Measurements from ENCODE around the gene ARHGAP21.
"Not testable (repeated sequence)": the region's sequence is repeated elsewhere in the genome, so short reads cannot be mapped to it uniquely, and the experiment has no call there.

Gene ARHGAP21

DNA sequence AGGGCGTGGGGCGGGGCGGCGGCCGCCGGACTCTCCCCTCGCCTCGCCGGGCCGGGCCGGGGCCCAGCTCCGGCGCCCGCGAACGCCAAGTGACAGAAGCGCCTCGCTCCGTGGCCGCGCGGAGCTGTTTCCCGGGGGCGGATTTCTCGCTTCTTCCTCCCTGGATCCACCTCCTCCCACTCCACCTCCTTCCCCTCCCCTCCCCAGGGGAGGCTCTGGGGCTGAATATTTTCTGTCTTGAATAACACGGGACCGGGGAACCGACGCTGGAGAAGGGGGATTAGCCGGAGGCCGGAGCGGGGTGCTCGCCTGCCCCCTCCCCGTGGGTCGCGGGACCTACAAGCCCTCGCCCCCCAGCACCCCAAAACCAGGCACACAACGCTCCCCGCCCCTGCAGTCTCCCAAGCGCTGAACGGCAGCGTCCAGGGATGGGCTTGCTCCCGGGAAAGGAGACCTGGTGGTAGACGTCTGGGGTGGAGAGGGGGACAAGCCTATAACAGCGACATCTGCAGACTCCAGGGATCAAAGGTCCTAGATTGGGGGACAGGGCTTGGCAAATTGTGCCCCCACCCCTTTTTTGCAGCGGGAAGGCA, at the start of gene ARHGAP21:
TSS of gene ARHGAP21 (minus strand) at position 100 of the 593 bp plus-strand sequence. CDS start 1,988 bp downstream, outside the sequence.
- DNase-seq: no peak

DNA sequence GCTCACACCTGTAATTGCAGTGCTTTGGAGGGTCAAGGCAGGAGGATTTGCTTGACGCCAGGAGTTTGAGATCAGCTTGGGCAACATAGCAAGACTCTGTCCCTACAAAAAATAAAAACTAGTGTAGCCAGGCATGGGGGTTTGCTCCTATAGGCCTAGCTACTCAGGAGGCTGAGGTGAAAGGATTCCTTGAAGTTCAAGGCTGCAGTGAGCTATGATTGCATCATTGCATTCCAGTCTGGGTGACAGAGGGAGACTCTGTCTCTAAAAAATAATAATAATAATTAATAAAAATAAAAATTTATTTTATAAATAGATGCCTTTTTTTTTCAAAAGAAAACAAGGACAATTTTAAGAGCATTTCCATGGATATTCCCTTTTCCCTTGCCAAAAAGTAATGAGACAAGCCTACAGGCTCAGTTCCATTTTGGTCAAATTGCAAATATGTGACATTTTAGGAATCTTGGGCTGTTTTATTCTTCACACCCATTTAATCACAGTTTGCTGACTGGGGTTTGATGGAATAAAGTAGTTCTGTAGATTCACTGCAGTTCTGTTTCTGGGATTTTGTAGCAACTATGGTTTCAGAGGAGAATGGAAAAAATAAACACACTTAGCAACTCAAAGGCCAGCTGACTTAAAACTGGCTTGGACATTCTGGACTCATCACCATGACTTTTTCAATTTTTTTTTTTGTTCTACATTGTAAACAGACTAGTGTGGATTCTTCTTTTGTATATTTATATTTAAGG, 48.4 kb upstream of the ARHGAP21 start:
- DNase-seq: no peak

DNA sequence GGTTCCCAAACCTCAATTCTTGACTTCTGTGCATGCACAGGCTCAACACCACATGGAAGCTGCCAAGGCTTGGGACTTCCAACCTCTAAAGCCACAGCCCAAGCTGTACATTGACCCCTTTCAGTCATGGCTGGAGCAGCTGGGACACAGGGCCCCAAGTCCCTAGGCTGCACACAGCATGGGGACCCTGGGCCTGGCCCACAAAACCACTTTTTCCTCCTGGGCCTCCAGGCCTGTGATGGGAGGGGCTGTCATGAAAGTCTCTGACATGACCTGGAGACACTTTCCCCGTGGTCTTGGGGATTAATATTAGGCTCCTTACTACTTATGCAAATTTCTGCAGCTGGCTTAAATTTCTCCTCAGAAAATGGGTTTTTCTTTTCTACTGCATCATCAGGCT, 41.3 kb upstream of the ARHGAP21 start:
- not testable (repeated sequence) for DNase-seq

DNA sequence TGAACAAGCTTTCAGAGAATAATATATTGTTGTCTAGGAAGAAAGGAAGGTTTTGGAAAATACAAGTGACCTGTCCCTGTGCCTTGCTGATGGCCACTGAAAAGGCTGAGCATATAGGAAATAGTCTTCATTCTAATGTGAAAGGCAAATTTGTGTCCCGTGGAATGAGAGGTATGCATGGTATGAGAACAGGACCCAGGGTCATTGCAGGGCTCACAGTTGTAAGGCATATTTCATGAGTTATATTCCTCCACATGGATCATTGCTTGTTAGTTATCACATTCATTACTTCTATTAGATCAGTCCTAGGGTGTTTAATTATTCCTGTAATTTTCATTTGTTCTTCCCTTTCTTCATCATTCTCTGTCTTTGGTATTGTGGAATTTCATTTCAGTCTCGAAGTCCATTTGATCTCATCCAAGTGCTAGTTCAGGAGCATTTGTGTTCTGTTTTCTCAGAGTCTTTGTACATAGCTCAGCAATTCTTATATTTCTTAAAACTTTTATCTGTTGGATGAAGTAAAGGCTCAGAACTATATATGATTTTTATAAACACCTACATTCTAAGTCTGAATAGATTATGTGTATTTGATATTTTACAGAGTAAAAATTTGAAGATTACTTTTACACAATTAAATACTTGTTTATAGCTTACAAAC, 39.4 kb upstream of the ARHGAP21 start:
- DNase-seq: no peak

DNA sequence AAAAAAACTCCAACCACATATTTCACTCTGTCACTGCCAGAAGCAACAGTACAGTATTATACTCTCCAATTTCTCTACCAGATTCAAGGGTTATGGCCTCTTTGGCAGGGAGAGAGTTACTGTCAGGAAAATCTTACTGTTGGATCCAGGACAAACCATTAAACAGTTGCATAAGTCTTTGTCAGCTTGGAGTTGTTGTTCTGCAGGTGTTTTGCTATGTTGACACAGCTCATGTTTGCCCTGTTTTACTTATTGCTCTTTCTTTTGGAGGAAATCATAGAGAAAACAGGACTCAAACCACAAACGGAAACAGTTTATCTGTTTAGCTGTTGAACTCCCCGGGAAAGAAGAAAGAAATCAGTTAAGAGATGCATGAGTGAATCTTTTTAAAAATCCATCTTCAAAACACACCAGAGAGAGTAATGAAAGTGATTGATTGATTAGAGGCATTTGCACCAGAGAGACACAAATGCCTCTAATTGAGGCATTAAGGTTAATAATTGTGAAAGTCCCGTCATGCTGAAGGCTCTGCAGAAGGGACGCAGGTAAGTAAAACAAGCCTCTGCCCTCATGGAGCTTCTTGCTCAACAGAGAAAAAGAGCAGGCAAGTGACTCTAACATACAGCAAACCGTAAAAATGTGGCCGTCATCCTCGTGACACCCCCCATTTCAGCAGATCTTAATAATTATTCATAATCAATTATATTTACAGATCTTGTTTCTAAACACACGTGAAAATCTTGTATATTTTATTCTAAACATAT, 38.7 kb upstream of the ARHGAP21 start:
- no peak for DNase-seq

DNA sequence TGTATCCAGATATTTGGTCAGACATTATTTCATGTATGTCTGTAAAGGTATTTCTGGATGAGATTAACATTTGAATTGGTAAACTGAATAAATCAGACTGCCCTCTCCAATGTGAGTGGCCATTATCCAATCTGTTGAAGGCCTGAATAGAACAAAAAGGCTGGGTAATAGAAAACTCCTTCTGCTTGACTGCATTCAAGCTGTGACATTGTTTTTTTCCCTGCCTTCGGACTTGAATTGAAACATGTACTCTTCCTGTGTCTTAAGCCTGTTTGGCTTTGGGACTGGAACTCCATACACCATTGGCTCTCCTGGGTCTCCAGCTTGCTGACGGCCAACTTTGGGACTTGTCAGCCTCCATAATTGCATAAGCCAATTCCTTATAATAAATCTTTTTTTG, 36.0 kb upstream of the ARHGAP21 start:
- no peak for DNase-seq

DNA sequence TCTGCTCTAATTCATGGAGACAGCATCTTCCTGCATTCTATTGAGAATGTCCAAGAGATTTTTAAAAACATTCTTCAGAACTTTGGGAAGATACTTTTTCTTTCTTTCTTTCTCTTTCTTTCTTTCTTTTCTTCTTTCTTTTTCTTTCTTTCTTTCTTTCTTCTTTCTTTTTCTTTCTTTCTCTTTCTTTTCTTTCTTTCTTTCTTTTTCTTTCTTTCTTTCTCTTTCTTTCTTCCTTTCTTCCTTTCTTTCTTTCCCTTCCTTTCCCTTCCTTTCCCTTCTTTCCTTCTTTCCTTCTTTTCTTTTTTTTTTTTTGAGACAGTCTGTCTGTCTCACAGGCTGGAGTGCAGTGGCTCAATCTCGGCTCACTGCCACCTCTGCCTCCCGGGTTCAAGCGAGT, 34.6 kb upstream of the ARHGAP21 start:
- not testable (repeated sequence) for DNase-seq

DNA sequence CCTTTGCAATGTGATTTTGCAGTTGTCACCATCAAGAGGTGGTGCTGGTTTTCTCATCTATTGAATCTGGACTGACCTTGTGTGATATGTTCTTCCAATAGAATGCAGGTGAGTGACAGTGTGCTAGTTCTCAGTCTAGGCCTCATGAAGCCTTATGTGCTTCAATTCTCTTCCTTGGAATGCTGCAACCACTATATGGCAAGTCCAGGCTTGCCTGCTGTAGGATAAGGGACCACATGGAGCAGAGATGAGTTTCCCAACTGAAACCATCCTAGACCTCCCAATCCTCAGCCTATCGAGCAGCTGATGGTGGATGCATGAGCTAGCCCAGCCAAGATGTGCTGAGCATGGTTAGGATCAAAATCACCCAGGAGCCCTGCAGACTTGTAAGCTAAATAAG, 32.6 kb upstream of the ARHGAP21 start:
- no peak for DNase-seq

DNA sequence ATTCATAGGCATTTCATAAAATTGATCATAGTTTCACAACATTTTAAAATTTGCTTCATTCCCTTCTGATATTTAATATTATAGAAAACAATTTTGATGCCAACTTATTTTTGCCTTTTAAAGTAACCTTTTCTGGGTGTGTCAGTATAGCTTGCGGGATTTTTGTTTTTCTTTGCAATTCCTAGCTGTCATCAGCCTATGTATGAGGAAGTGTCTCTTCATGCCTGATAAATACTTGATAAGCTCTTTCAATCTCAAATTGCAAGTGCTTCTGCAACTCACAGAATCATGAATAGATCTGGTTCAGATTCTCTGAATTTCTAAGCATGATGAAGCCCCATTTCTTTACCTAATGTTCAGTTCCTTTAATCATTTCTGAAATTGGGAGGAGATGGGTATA, 28.0 kb upstream of the ARHGAP21 start:
- no peak for DNase-seq

DNA sequence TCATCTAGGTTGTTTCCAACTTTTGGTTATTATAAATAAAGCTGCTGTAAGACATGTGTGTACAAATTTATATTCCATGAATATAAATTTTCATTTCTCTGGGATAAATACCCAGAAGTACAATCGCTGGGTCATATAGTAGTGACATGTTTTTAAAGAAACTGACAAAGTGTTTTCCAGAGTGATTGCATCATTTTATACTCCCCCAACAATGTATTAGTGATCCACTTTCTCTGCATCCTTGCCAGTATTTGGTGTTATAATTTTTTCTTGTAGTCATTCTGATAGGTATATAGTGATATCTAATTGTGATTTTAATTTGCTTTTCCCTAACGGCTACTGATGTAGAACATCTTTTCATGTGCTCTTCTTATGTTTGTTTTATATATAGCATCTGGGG, 27.0 kb upstream of the ARHGAP21 start:
- no peak for DNase-seq

DNA sequence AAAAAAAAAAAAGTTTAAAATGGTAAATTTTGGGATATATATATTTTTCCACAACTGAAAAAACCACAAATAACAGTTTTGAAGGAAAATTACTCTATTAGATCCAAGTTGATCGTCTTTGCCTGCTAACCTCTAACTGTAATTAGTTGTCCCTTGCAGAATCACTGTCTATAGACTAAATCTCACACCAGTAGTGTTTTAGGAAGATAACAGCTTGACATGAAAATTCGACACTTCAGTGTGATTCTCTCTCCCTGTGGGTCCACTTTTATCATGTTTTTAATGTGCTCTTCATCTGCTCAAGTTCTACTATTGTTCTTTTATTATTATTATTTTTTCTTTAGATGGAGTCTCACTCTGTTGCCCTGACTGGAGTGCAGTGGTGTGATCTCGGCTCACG, 24.5 kb upstream of the ARHGAP21 start:
- no peak for DNase-seq

DNA sequence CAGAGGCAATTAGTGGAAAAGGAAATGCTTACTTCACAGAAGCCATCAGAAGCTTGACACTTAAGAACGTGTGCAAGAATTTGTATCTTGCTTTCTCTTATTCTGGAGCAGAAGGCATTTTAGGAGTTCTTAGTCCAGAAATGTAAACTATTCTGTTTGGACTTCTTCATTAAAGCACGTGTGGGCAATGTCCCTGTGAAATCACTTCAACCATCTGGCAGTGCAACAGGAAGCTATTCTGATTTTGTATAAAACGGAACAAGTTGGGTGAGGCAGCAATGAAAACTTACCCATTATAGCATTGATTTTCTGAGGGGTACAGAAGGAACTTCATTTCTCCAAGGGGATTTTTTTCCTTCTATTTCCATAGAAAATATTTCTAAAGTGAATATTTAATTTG, 21.3 kb upstream of the ARHGAP21 start:
- no peak for DNase-seq

DNA sequence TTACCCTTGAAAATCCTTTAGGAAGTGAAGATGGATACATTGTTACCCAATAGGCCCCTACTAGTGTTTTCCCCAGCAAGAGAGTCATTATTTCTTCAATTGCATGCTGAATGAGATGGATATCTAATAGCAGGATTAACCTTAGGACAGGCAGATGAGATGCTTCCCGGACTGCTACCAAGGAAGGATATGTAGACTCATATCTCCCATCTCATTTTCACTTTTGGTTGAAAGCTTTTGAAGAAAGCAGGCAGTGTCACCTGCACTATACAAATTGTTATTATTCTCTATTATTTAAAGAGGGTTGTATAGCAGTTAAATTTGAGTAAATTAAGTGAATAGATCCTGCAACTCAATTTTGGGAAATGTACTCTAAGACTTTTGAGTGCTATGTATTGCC, 17.0 kb upstream of the ARHGAP21 start:
- DNase-seq: no peak

DNA sequence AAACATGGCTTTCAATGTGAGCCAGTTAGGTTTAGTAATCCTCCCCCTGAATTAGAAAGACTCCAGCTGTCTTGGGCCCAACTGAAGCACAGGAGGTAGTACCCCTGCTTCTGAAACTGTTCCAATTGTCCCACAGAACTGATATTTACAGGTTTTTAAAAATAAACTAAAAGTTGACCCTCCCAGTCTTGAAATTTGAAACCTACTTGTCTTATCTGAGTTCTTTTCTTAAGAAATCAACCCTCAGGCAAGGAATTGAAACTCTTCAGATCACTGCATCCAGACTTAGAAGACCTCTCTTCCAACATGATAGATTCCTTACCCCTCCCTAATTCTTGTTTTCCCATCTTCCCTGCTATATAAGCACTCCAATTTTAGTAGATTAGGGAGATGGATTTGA, 13.3 kb upstream of the ARHGAP21 start:
- no peak for DNase-seq

DNA sequence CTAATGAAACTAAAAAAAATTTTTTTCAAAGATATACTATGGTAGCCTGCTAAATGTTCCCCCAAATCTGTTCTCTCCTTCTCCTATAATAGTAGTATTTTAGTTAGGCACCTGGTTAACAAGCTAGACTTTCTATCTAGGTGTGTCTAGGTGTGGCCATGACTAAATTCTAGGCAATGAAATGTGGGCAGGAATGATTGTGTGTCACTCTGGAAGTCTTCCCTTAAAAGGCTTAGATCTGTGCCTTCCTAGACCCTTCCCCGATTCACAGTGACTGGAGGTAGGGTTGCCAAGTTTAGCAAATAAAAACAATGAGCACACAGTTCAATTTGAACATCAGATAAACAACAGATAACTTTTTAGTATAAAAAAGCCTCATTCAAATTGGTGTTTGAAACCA, 8.3 kb upstream of the ARHGAP21 start:
- DNase-seq: no peak

DNA sequence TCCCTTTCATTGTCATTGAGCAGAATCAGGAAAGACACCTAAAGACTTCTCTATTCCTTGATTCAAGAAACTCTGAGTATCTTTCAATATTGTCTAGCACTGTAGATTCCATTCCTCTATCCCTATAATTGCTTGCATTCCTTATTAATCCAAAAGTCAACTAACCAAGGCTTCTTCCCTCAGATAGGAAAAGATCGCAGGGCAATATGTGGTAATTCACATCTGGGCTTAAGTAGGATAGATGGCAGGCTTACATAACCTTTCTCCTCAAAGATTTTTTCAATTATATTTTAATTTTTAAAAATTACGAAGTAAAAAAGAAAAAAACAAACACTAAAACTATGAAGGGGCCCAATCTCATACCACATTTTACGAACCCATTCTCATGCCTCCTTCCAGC, 7.1 kb upstream of the ARHGAP21 start:
- no peak for DNase-seq

DNA sequence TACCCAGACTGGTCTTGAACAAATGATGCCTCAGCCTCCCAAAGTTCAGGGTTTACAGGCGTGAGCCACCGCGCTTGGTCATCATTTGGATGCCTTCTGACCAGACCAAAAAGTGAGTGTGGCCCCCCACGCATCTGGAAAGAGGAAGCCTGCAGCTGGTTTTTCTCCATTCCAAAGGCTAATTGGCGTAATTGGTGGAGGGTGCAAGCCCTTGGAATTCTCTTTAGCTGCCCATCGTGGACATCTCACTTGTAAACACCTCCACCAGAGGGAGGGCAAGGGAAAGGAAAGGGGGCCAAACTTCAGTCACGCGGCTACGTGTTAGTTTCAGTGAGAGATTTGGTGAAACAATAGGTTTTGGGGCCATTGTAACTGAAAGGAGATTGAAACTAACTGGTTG, 4.1 kb upstream of the ARHGAP21 start:
- no peak for DNase-seq

DNA sequence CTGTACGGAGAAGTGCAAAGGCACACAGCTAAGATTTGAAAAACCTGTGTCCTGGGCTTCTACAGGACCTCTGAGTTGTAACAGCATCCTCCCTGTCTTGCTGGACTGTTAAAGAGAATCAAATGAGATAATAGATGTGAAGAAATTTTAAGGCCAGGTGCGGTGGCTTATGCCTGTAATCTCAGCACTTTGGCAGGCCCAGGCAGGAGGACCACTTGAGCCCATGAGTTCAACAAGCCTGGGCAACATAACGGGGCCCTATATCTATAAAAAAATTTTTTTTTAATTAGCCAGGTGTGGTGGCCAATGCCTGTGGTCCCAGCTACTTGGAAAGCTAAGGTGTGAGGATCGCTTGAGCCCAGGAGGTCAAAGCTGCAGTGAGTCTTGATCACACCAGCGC, 2.9 kb upstream of the ARHGAP21 start:
- DNase-seq: no peak

DNA sequence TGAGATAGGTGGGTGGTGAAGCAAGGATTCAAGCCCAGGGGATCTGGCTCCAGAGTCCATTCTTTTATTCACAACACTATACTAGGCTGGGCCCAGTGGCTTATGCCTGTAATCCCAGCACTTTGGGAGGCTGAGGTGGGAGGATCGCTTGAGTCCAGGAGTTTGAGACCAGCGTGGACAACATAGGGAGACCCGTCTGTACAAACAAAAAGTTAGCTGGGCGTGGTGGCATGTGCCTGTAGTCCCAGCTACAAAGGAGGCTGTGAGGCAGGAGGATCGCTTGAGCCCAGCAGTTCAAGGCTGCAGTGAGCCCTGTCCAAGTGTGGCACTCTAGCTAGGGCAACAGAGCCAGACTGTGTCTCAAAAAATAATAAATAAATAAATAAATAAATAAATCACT, 2.3 kb upstream of the ARHGAP21 start:
- not testable (repeated sequence) for DNase-seq

DNA sequence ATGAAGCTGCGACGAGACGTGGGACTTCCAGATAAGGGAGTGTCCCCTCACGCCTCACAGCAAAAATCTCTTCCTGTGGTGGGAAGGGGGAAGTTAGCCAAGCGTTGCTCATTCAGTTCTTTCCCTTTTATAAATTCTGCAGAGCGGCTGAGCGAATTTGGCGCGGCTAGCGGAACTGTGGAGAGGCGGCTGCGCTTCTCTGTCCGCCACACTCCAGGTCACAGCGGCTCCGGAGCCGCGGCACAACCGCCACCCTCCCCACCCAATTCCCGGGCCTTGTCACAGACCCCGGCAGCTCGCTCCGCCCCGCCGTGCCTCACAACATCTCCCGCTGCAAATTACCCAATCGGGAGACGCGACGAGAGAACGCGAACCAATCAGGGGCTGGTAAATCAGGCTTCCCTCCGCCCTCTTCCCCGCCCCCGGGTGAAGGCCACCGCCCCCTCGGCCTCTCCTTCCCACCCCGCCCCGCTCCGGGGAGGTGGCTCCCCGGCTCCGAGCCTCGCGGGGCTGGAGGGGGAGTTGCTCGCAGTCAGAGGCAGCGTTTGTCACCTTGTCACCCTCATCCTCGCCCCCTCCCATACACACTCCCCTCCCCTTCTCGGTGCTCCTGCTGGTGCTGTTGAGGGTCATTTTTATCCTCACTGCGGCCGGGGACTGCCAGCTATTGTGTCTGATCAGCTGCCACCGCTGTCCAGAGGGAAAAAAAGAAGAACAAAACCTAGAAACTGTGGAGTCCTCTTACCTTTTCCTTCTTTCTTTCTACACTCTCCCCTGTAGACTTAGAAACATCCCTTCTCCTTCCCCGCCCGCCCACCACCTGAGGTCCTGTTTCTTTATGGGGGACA, 918 bp upstream of the ARHGAP21 start:
- peak; percentile 86 for DNase-seq

DNA sequence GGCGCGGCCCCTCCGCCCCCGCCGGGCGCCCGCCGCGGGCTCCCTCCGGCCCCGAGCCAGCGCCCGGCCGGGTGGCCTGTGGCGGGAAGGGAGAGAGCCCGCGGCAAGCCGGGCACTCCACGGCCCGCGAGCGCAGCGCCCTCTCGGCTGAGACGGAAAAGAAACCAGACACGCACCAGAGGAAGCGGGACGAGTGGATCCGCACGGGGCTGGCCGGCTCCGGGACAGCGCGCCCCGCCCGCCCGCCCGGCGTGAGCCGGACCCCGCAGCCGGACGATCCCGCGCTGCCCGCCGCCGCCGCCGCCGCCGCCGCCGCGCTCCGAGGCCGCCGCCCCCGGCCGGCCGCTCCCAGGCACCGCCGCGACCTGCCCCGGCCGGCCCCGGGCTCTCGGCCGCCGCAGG, 300 bp downstream of the ARHGAP21 start:
- DNase-seq: no peak

DNA sequence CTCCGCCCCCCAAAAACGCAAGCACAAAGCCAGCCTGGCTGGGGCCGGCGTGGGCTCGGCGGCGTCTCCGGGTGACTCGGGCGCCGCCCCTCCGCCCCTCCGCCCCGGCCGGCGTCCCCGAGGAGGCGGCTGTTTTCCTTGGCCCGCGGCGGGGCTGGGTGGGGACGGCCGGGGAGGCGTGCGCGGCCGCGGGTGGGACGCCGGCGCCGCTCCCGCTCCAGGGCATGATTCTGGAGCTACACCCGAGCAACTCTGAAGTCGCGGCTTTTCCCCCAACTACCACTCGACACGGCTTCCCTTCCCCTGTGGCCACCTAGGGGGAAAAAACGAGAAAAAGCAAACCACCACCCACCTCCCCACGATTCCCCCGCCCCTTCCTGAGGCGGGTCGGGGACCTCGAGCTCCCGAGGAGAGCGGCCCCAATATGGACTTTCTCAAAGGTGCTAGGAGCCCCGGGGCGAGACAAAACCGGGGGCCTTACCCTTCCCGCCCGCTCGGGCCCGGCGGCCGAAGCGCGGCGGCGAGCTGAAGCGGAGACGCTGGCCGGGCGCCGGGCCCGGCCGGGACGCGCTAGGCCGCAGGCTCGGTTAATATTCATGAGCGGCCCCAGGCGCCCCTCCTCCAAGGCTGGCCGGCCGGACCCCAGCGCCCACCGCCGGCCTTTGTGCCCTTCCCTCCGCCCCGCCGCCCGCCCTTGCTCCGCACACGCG, 856 bp downstream of the ARHGAP21 start:
- DNase-seq: no peak

Measured in COR-L47 (cell line).